Fibroblast of villous mesenchyme (primary cell): ENCODE results near the gene SLC7A6. TPM values are rescaled to one million over a fixed set of nuclear protein-coding genes. Genes with fewer than 3 reads are reported as not detected.

Experiments used
- DNase-seq: peaks from one replicate; pipeline ENCODE4 v3.0.0-alpha.2; 2010; ENCODE audit warnings: low read depth
- H3K4me3 ChIP-seq: 2 replicates; pipeline ENCODE4 v1.5.1; 2011; ENCODE audit warnings: low read depth, mild to moderate bottlenecking, low read length
- CTCF ChIP-seq: IDR thresholded peaks from 2 replicates; pipeline ENCODE4 v1.5.1; 2012; ENCODE audit warnings: low read depth, mild to moderate bottlenecking, low read length; ENCODE audit not compliant: insufficient read depth
- total RNA-seq: library from RNA; depleted of rRNA; stranded (reverse); fragments of >200 nt; gene quantifications from 2 replicates; pipeline ENCODE4 v1.2.3, GENCODE V29; 2012

Gene SLC7A6
- total RNA-seq, 1 donor = 49.7 TPM

GRCh38 chr16:68253721-68254120, 10.6 kb upstream of the SLC7A6 start:
- H3K4me3 ChIP-seq = no peak overlapping the region
- TF ChIP-seq CTCF = no peak
- DNase-seq = no peak

- DNase-seq = no peak
- H3K4me3 ChIP-seq = no peak overlapping the region
- no peak for TF ChIP-seq CTCF
These were observed 8.6 kb upstream of the SLC7A6 start for GRCh38 chr16:68255712-68256111.

DNA sequence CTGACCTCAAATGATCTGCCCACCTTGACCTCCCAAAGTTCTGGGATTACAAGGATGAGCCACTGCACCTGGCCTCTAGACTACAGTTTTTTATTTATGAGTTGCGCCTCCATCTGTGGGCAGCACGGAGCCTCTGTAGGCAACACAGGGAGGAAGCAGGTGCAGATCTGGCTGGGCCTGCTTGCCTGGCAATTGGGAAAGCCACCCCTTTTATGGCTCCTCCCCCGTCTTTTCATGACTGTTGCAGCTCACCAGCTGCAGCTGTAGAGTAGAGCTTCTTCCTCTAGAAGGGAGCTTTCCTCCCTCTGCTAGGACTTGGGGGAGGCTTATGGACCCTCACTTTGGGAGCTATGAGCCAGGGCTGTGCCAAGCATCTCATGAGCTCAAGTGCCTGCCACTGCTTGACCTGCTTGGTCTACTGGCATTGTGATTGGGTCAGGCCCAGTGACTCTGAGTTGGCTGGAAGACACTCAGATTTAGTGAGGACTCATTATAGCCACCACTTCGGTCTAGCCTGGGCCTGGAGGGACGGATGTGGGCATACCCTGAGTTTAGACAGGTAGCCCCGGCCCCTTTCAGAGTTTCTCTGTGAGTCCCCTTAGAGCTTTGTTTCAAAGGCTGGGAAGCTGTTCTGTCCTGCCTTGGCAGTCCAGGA, 6.9 kb upstream of the SLC7A6 start:
- H3K4me3 ChIP-seq = no peak overlapping the region
- no peak for TF ChIP-seq CTCF
- peak; percentile 54 for DNase-seq

DNA sequence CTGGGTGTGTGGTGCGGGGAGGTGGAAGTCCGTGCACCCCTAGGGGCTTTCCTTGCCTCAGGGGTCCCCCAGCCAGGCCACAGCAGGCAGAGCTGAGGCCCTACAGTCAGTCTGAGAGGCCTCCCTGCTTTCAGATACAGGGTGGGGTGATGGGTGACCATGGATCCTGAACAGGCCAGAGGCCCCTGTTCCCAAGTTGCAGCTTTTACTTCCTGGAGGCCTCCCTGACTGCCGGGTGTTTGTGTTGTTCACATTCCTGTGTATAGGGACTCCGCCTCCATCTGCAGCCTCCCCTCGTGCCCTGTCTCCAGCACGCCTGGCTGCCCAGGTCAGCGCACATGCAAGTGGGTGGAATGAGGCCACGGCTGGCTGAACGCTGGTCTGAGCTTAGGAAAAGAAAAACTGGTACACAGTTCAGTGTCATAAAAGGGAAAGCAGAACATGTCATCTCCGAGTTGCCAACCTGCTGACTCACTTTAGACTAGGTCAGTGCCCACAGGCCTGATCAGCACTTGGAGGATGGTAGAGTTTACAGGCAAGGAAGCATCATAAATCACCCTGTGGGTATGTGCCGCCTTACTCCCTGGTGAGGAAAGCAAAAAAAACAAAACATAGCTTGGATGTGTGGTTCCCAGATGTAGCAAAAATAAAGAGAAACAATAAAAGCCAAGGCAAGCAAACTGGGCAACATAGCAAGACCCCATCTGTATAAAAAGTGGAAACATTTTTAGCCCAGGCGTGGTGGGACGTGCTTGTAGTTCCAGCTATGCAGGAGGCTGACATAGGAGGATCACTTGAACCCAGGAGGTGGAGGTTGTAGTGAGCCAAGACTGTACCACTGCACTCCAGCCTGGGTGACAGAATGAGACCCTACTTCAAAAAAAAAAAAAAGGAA, 6.2 kb upstream of the SLC7A6 start:
- no peak overlapping the region for H3K4me3 ChIP-seq
- DNase-seq = peak; percentile 83

DNA sequence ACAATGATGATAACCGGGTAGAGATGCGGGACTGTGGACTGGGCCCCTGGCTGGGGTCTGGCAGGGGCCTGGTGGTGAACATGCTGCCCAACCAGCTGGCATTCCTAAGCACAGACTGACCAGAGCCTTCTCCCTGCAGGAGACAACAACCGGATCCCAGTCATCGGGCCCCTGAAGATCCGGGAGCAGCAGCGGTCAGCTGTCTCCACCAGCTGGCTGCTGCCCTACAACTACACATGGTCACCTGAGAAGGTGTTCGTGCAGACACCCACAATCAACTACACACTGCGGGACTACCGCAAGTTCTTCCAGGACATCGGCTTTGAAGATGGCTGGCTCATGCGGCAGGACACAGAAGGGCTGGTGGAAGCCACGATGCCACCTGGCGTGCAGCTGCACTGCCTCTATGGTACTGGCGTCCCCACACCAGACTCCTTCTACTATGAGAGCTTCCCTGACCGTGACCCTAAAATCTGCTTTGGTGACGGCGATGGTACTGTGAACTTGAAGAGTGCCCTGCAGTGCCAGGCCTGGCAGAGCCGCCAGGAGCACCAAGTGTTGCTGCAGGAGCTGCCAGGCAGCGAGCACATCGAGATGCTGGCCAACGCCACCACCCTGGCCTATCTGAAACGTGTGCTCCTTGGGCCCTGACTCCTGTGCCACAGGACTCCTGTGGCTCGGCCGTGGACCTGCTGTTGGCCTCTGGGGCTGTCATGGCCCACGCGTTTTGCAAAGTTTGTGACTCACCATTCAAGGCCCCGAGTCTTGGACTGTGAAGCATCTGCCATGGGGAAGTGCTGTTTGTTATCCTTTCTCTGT, 5.1 kb upstream of the SLC7A6 start:
- no peak for TF ChIP-seq CTCF
- no peak for DNase-seq
- H3K4me3 ChIP-seq = no peak overlapping the region

More for the DNA sequence above, 6.2 kb upstream of the SLC7A6 start:
- TF ChIP-seq CTCF = no peak

DNA sequence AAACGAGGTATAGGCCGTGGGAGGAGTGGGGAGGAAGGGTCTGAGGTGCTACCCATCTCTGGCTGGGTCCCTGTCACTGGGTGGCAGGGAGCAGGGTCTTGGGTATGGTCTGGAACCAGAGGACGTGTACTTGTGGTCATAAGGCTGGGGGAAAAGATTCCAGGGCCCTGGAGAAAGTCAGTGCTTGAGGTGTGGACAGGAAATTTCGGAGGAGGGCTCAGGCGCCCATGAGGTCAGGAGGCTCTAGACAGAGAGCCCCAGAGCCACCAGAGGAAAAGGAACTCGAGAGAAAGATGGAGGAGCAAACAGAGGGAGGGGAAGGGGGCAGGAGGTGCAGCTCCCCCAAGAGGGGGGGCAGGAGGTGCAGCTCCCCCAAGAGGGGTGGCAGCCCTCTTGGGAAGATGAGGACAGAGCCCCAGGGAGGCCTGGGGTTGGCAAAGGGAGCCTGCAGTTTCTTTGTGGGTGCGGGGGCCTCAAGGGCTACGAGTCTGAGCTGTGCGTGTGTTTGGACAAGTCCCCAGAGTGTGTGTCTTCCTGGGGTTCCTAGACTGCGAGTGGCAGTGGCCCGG, 683 bp upstream of the SLC7A6 start:
- TF ChIP-seq CTCF = no peak
- no peak for DNase-seq
- peak overlapping the region; percentile 93 for H3K4me3 ChIP-seq
